Measurements from ENCODE around the gene PTPN6. TPM values are rescaled to one million over a fixed set of nuclear protein-coding genes. Genes with fewer than 3 reads are reported as not detected.

The PTPN6 gene
- polyA plus RNA-seq, 1 donor from 2014 or later: not detected

DNA sequence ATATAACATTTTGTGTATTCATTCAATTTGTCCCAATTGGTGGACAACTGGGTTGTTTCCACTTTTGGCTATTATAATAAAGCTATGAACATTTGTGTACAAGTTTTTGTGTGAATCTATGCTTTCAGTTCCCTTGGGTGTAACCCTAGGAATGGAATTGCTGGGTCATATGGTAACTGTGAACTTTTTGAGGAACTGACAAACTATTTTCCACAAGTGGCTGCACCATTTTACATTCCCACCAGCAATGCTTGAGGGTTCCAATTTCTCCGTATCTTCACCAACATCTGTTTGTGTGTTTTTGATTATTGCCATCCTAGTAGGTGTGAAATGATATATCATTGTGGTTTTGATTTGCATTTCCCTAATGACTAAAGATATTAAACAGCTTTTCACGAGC is 54.2 kb downstream of the PTPN6 start:
- H2AFZ ChIP-seq (ENCODE audit: low read depth, low read length): no peak overlapping the region
- no peak for TF ChIP-seq SMC3 (conservative IDR thresholded peaks at IDR 0.05; ENCODE audit: poor library complexity)
- TF ChIP-seq, protein P1, sequence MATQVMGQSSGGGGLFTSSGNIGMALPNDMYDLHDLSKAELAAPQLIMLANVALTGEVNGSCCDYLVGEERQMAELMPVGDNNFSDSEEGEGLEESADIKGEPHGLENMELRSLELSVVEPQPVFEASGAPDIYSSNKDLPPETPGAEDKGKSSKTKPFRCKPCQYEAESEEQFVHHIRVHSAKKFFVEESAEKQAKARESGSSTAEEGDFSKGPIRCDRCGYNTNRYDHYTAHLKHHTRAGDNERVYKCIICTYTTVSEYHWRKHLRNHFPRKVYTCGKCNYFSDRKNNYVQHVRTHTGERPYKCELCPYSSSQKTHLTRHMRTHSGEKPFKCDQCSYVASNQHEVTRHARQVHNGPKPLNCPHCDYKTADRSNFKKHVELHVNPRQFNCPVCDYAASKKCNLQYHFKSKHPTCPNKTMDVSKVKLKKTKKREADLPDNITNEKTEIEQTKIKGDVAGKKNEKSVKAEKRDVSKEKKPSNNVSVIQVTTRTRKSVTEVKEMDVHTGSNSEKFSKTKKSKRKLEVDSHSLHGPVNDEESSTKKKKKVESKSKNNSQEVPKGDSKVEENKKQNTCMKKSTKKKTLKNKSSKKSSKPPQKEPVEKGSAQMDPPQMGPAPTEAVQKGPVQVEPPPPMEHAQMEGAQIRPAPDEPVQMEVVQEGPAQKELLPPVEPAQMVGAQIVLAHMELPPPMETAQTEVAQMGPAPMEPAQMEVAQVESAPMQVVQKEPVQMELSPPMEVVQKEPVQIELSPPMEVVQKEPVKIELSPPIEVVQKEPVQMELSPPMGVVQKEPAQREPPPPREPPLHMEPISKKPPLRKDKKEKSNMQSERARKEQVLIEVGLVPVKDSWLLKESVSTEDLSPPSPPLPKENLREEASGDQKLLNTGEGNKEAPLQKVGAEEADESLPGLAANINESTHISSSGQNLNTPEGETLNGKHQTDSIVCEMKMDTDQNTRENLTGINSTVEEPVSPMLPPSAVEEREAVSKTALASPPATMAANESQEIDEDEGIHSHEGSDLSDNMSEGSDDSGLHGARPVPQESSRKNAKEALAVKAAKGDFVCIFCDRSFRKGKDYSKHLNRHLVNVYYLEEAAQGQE (IDR thresholded peaks at IDR 0.05; ENCODE audit: borderline replicate concordance): no peak
- TF ChIP-seq POLR2AphosphoS5 (IDR thresholded peaks at IDR 0.05): no peak
- no peak for TF ChIP-seq TAF1 (IDR thresholded peaks at IDR 0.05; ENCODE audit: low read depth)
- TF ChIP-seq EP300 (conservative IDR thresholded peaks at IDR 0.05; ENCODE audit: poor library complexity, severe bottlenecking): no peak
- no peak for TF ChIP-seq MXI1 (conservative IDR thresholded peaks at IDR 0.05; ENCODE audit: poor library complexity, severe bottlenecking)
- no peak for TF ChIP-seq RAD21 (conservative IDR thresholded peaks at IDR 0.05)
- TF ChIP-seq EZH2 (IDR thresholded peaks at IDR 0.05; ENCODE audit: borderline replicate concordance, insufficient read depth, low read length, poor library complexity, severe bottlenecking): no peak
- TF ChIP-seq, protein P2, sequence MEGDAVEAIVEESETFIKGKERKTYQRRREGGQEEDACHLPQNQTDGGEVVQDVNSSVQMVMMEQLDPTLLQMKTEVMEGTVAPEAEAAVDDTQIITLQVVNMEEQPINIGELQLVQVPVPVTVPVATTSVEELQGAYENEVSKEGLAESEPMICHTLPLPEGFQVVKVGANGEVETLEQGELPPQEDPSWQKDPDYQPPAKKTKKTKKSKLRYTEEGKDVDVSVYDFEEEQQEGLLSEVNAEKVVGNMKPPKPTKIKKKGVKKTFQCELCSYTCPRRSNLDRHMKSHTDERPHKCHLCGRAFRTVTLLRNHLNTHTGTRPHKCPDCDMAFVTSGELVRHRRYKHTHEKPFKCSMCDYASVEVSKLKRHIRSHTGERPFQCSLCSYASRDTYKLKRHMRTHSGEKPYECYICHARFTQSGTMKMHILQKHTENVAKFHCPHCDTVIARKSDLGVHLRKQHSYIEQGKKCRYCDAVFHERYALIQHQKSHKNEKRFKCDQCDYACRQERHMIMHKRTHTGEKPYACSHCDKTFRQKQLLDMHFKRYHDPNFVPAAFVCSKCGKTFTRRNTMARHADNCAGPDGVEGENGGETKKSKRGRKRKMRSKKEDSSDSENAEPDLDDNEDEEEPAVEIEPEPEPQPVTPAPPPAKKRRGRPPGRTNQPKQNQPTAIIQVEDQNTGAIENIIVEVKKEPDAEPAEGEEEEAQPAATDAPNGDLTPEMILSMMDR (IDR thresholded peaks at IDR 0.05; ENCODE audit: poor library complexity, severe bottlenecking): no peak
- no peaks in the 10 kb centered on the region for H3F3A ChIP-seq (ENCODE audit: insufficient read depth, low read length, poor library complexity, severe bottlenecking)
- H3K27ac ChIP-seq (ENCODE audit: low read length): no peak overlapping the region
- H4K20me1 ChIP-seq (ENCODE audit: insufficient read depth): no peaks in the 10 kb centered on the region
- H3K4me2 ChIP-seq (ENCODE audit: low read length): no peak overlapping the region
- no peaks in the 10 kb centered on the region for H3K36me3 ChIP-seq (ENCODE audit: insufficient read depth, low read length)
- no peaks in the 10 kb centered on the region for H3K9me2 ChIP-seq (ENCODE audit: insufficient read depth, low read length)
- H3K9me3 ChIP-seq (ENCODE audit: low read length): no peaks in the 10 kb centered on the region
- no peaks in the 10 kb centered on the region for H3K79me2 ChIP-seq (replicated peaks; ENCODE audit: insufficient read depth, low read length)
- H3K27me3 ChIP-seq (ENCODE audit: insufficient read depth, low read depth, low read length): no peaks in the 10 kb centered on the region
- H3K4me3 ChIP-seq (ENCODE audit: low read length): no peak overlapping the region
- no peak overlapping the region for H3K9ac ChIP-seq (ENCODE audit: low read length)

DNA sequence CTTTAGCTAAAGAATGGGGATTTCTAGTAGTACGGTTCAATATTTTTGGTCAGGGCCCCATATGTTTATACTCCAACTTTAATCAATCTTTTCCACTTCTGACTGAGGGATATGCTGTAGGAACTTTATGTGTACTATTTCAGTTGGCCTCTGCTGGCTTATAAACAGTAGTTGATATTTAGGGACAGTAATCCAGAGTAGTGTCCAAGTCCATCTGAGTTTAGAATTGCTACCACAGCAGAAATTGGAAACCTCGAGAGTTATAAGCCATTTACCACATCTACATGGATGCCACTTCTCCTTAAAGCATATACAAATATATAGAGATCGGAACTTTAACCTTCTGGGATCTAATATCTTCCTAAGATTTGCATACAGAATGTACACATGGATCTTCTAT is 55.5 kb downstream of the PTPN6 start:
- no peak for TF ChIP-seq EZH2 (IDR thresholded peaks at IDR 0.05; ENCODE audit: borderline replicate concordance, insufficient read depth, low read length, poor library complexity, severe bottlenecking)
- TF ChIP-seq RAD21 (conservative IDR thresholded peaks at IDR 0.05): no peak
- TF ChIP-seq, protein P2 (IDR thresholded peaks at IDR 0.05; ENCODE audit: poor library complexity, severe bottlenecking): no peak
- TF ChIP-seq TAF1 (IDR thresholded peaks at IDR 0.05; ENCODE audit: low read depth): no peak
- TF ChIP-seq EP300 (conservative IDR thresholded peaks at IDR 0.05; ENCODE audit: poor library complexity, severe bottlenecking): no peak
- TF ChIP-seq POLR2AphosphoS5 (IDR thresholded peaks at IDR 0.05): no peak
- TF ChIP-seq SMC3 (conservative IDR thresholded peaks at IDR 0.05; ENCODE audit: poor library complexity): no peak
- TF ChIP-seq MXI1 (conservative IDR thresholded peaks at IDR 0.05; ENCODE audit: poor library complexity, severe bottlenecking): no peak
- TF ChIP-seq, protein P1 (IDR thresholded peaks at IDR 0.05; ENCODE audit: borderline replicate concordance): no peak
- Histone ChIP-seq H3K9me2 (ENCODE audit: insufficient read depth, low read length) (no peaks in the 10 kb centered on the region), H3K4me2 (ENCODE audit: low read length) (no peak overlapping the region), H3K4me3 (ENCODE audit: low read length) (no peak overlapping the region), H3K27ac (ENCODE audit: low read length) (no peak overlapping the region), H3K27me3 (ENCODE audit: insufficient read depth, low read depth, low read length) (no peaks in the 10 kb centered on the region), H3K79me2 (replicated peaks; ENCODE audit: insufficient read depth, low read length) (no peaks in the 10 kb centered on the region), H3K36me3 (ENCODE audit: insufficient read depth, low read length) (no peaks in the 10 kb centered on the region), H3F3A (ENCODE audit: insufficient read depth, low read length, poor library complexity, severe bottlenecking) (no peaks in the 10 kb centered on the region), H3K9ac (ENCODE audit: low read length) (no peak overlapping the region), H4K20me1 (ENCODE audit: insufficient read depth) (no peaks in the 10 kb centered on the region), H3K9me3 (ENCODE audit: low read length) (no peaks in the 10 kb centered on the region), H2AFZ (ENCODE audit: low read depth, low read length) (no peak overlapping the region)
